Caco-2 (cell line): ENCODE results near the gene MSH2. TPM values are rescaled to one million over a fixed set of nuclear protein-coding genes. Genes with fewer than 3 reads are reported as not detected.
"Not testable (repeated sequence)": the region's sequence is repeated elsewhere in the genome, so short reads cannot be mapped to it uniquely, and the experiment has no call there.

Experiments used
- BruUV-seq: library from RNA; stranded (reverse); fragments of 400-500 nt; replicated peaks from 2 replicates; lab custom pipeline; 2021; lab: Mats Ljungman, UMichigan
- CTCF ChIA-PET: fragments of 300-600 bp; sonication (Branson Sonifier 250); formaldehyde crosslinking; loops from one replicate; lab custom pipeline; 2022; ENCODE audit warnings: antibody characterized with exemption; lab: Charles Lee
- POLR2A ChIA-PET: fragments of 300-600 bp; sonication (Branson Sonifier 250); formaldehyde crosslinking; loops from one replicate; lab custom pipeline; 2022; ENCODE audit warnings: antibody characterized with exemption; lab: Charles Lee
- DNase-seq, 2 experiments: peaks; one replicate each; pipeline versions ENCODE4 v3.0.0 to v3.0.0-alpha.2; 2020 to 2022
- H3K27me3 ChIP-seq: replicated peaks from 2 replicates; pipeline ENCODE4 v1.6.0; 2011; ENCODE audit warnings: low read length; ENCODE audit not compliant: control insufficient read depth, insufficient read depth
- H3K36me3 ChIP-seq: 2 replicates; pipeline ENCODE4 v1.5.1; 2011; ENCODE audit warnings: low read length; ENCODE audit not compliant: control insufficient read depth, insufficient read depth
- H3K4me1 ChIP-seq: fragments of 250-450 bp; sonication (Bioruptor Pico); 2 replicates; pipeline ENCODE4 v1.5.1; 2020; ENCODE audit warnings: mild to moderate bottlenecking
- H3K4me3 ChIP-seq: 2 replicates; pipeline ENCODE4 v1.5.1; 2011; ENCODE audit warnings: low read depth, mild to moderate bottlenecking, control low read depth, low read length
- H3K9me3 ChIP-seq: fragments of 250-450 bp; sonication (Bioruptor Pico); 2 replicates; pipeline ENCODE4 v1.5.1; 2020; ENCODE audit warnings: mild to moderate bottlenecking, moderate library complexity
- H3K27ac Mint-ChIP-seq: one replicate; pipeline ENCODE4 v1.8.0; 2022; ENCODE audit warnings: mixed read lengths; ENCODE audit not compliant: unreplicated experiment
- H3K27me3 Mint-ChIP-seq: one replicate; pipeline ENCODE4 v1.8.0; 2022; ENCODE audit warnings: mixed read lengths; ENCODE audit not compliant: insufficient read depth, unreplicated experiment
- H3K36me3 Mint-ChIP-seq: one replicate; pipeline ENCODE4 v1.8.0; 2022; ENCODE audit warnings: mild to moderate bottlenecking, mixed read lengths; ENCODE audit not compliant: insufficient read depth, unreplicated experiment
- H3K4me1 Mint-ChIP-seq: one replicate; pipeline ENCODE4 v1.8.0; 2022; ENCODE audit warnings: low read depth, mixed read lengths; ENCODE audit not compliant: unreplicated experiment
- H3K4me3 Mint-ChIP-seq: one replicate; pipeline ENCODE4 v1.8.0; 2022; ENCODE audit warnings: mild to moderate bottlenecking, moderate library complexity, mixed read lengths; ENCODE audit not compliant: unreplicated experiment
- H3K9me3 Mint-ChIP-seq: one replicate; pipeline ENCODE4 v1.8.0; 2022; ENCODE audit warnings: mixed read lengths; ENCODE audit not compliant: unreplicated experiment
- intact Hi-C: fragments of 100-400 bp; cut with micrococcal nuclease; formaldehyde crosslinking; loops from one replicate; pipeline ENCODE4 v1.10.0; 2022; ENCODE audit not compliant: unreplicated experiment
- total RNA-seq: library from RNA; stranded (reverse); gene quantifications from 2 replicates; pipeline ENCODE4 v1.2.3, GENCODE V29; 2022
- TF ChIP-seq, protein P1 (sequence below), 2 experiments: fragments of 200-600 bp in 1 of 2; IDR thresholded peaks; 1 replicate in 1 of 2; 2 replicates in 1 of 2; pipeline versions ENCODE4 v1.5.1 to v1.8.0; 2011 to 2022; ENCODE audit warnings: antibody characterized with exemption in 1 of 2, control low read depth in 1 of 2, inconsistent platforms in 1 of 2, low read depth in 1 of 2, low read length in 1 of 2, mild to moderate bottlenecking in 1 of 2, moderate library complexity in 1 of 2; ENCODE audit not compliant: insufficient read depth in 1 of 2, severe bottlenecking in 1 of 2, unreplicated experiment in 1 of 2

Gene MSH2
- total RNA-seq, 1 experiment from 2014 or later, result 72.5 TPM

- DNase-seq, result no peak
- Histone ChIP-seq H3K9me3 (no peaks in the 10 kb centered on the region), H3K36me3 (no peaks in the 10 kb centered on the region), H3K27me3 (no peaks in the 10 kb centered on the region), H3K4me3 (peak overlapping the region; percentile 85), H3K4me1 (peaks cover 6% of the 10 kb centered on the region)
- TF ChIP-seq, protein P1, sequence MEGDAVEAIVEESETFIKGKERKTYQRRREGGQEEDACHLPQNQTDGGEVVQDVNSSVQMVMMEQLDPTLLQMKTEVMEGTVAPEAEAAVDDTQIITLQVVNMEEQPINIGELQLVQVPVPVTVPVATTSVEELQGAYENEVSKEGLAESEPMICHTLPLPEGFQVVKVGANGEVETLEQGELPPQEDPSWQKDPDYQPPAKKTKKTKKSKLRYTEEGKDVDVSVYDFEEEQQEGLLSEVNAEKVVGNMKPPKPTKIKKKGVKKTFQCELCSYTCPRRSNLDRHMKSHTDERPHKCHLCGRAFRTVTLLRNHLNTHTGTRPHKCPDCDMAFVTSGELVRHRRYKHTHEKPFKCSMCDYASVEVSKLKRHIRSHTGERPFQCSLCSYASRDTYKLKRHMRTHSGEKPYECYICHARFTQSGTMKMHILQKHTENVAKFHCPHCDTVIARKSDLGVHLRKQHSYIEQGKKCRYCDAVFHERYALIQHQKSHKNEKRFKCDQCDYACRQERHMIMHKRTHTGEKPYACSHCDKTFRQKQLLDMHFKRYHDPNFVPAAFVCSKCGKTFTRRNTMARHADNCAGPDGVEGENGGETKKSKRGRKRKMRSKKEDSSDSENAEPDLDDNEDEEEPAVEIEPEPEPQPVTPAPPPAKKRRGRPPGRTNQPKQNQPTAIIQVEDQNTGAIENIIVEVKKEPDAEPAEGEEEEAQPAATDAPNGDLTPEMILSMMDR (IDR thresholded peaks at IDR 0.05; ENCODE audit: insufficient read depth in 1 of 2, low read depth in 1 of 2, low read length in 1 of 2, severe bottlenecking in 1 of 2, unreplicated experiment in 1 of 2), result no peak
- no TSS peak for BruUV-seq
- Mint-ChIP-seq H3K27ac (peak overlapping the region; percentile 91), H3K27me3 (no peaks in the 10 kb centered on the region), H3K4me1 (peaks cover 9% of the 10 kb centered on the region), H3K4me3 (peak overlapping the region; percentile 97), H3K9me3 (peaks cover 10% of the 10 kb centered on the region), H3K36me3 (peaks cover 48% of the 10 kb centered on the region)
- CTCF ChIA-PET, result interaction anchor here (1.0 to 1.4 kb wide), 2 partner anchors 16 to 69 kb away, joined by 6 to 19 read pairs; no protein-coding TSS in a partner anchor
- POLR2A ChIA-PET, result interaction anchor here (0.6 to 2.5 kb wide), 4 partner anchors 59 to 846 kb away, joined by 3 to 18 read pairs (median 7); partner anchors contain the start of gene MSH6
- intact Hi-C loops, result no loop called here
These were observed 745 bp downstream of the MSH2 start for GRCh38 chr2:47403609-47404193.

- Mint-ChIP-seq H3K36me3 (peaks cover 49% of the 10 kb centered on the region), H3K4me1 (peaks cover 9% of the 10 kb centered on the region), H3K9me3 (peaks cover 10% of the 10 kb centered on the region), H3K4me3 (peak overlapping the region; percentile 97), H3K27me3 (no peaks in the 10 kb centered on the region), H3K27ac (no peak overlapping the region)
- peaks cover 6% of the 10 kb centered on the region for H3K4me1 ChIP-seq
- intact Hi-C loops, result no loop called here
- peak overlapping the region; percentile 85 for H3K4me3 ChIP-seq
- H3K27me3 ChIP-seq, result no peaks in the 10 kb centered on the region
- CTCF ChIA-PET, result interaction anchor here (1.0 kb wide), 2 partner anchors 16 to 69 kb away, joined by 6 to 11 read pairs; no protein-coding TSS in a partner anchor
- no peak for DNase-seq
- no peaks in the 10 kb centered on the region for H3K9me3 ChIP-seq
- POLR2A ChIA-PET, result interaction anchor here (0.6 to 2.5 kb wide), 4 partner anchors 59 to 845 kb away, joined by 3 to 18 read pairs (median 7); partner anchors contain the start of gene MSH6
- TF ChIP-seq, protein P1 (IDR thresholded peaks at IDR 0.05; ENCODE audit: insufficient read depth in 1 of 2, low read depth in 1 of 2, low read length in 1 of 2, severe bottlenecking in 1 of 2, unreplicated experiment in 1 of 2), result no peak
- no peaks in the 10 kb centered on the region for H3K36me3 ChIP-seq
- no TSS peak for BruUV-seq
These were observed 1.4 kb downstream of the MSH2 start for GRCh38 chr2:47404356-47404755.

- Histone ChIP-seq H3K36me3 (no peaks in the 10 kb centered on the region), H3K9me3 (no peaks in the 10 kb centered on the region), H3K27me3 (no peaks in the 10 kb centered on the region), H3K4me3 (no peak overlapping the region), H3K4me1 (peaks cover 6% of the 10 kb centered on the region)
- intact Hi-C loops, result no loop called here
- H3K4me1 Mint-ChIP-seq, result peaks cover 9% of the 10 kb centered on the region
- no peak overlapping the region for H3K4me3 Mint-ChIP-seq
- H3K27me3 Mint-ChIP-seq, result no peaks in the 10 kb centered on the region
- no TSS peak for BruUV-seq
- CTCF ChIA-PET, result no interaction called here
- DNase-seq, result no peak
- peaks cover 10% of the 10 kb centered on the region for H3K9me3 Mint-ChIP-seq
- H3K27ac Mint-ChIP-seq, result no peak overlapping the region
- POLR2A ChIA-PET, result no interaction called here
- H3K36me3 Mint-ChIP-seq, result peaks cover 60% of the 10 kb centered on the region
- TF ChIP-seq, protein P1 (IDR thresholded peaks at IDR 0.05; ENCODE audit: insufficient read depth in 1 of 2, low read depth in 1 of 2, low read length in 1 of 2, severe bottlenecking in 1 of 2, unreplicated experiment in 1 of 2), result no peak
These were observed 2.8 kb downstream of the MSH2 start for GRCh38 chr2:47405757-47406156.

- H3K36me3 Mint-ChIP-seq, result peaks cover 70% of the 10 kb centered on the region
- H3K4me3 ChIP-seq, H3K9me3 ChIP-seq, H3K4me3 Mint-ChIP-seq, DNase-seq, BruUV-seq, H3K27me3 Mint-ChIP-seq, H3K9me3 Mint-ChIP-seq, H3K4me1 Mint-ChIP-seq, H3K36me3 ChIP-seq, CTCF ChIA-PET, H3K27me3 ChIP-seq, H3K4me1 ChIP-seq, POLR2A ChIA-PET, intact Hi-C loops, H3K27ac Mint-ChIP-seq: not testable (repeated sequence)
These were observed 3.8 kb downstream of the MSH2 start for GRCh38 chr2:47406649-47407330.
